22Rv1 (cell line): ENCODE measurements around the gene ACR.
"Not testable (repeated sequence)": the region's sequence is repeated elsewhere in the genome, so short reads cannot be mapped to it uniquely, and the experiment has no call there.

Experiments
- ZFX ChIP-seq: fragments of 450-650 bp; IDR thresholded peaks from 2 replicates; pipeline ENCODE4 v1.6.1; 2017; ENCODE audit warnings: antibody characterized with exemption, borderline replicate concordance
- TF ChIP-seq, protein P1 (sequence below): fragments of 450-650 bp; IDR thresholded peaks from 2 replicates; pipeline ENCODE4 v1.5.1; 2017; ENCODE audit warnings: mild to moderate bottlenecking

DNA sequence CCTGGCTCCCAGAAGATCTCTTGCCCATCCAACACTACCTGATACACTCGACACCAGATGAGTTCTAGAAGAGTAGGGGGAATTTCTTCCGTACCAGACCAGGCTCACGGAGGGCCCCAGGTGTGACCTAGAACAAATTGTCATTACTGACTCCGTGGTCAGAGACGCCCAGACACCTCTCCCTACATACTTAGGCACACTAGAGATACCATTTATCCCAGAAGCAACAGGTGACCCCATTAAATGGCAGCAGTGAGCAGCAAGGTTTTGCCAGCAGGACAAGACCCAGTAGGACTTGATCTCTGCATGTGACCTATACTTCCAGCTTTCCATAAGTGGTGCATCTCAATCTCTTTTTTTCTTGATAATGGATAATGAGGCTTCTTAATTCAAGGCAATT is 2.7 kb downstream of the ACR start:
- TF ChIP-seq, protein P1, sequence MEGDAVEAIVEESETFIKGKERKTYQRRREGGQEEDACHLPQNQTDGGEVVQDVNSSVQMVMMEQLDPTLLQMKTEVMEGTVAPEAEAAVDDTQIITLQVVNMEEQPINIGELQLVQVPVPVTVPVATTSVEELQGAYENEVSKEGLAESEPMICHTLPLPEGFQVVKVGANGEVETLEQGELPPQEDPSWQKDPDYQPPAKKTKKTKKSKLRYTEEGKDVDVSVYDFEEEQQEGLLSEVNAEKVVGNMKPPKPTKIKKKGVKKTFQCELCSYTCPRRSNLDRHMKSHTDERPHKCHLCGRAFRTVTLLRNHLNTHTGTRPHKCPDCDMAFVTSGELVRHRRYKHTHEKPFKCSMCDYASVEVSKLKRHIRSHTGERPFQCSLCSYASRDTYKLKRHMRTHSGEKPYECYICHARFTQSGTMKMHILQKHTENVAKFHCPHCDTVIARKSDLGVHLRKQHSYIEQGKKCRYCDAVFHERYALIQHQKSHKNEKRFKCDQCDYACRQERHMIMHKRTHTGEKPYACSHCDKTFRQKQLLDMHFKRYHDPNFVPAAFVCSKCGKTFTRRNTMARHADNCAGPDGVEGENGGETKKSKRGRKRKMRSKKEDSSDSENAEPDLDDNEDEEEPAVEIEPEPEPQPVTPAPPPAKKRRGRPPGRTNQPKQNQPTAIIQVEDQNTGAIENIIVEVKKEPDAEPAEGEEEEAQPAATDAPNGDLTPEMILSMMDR, result not testable (repeated sequence)
- TF ChIP-seq ZFX, result not testable (repeated sequence)
